ENCODE measurements around the gene CEP97. TPM values are rescaled to one million over a fixed set of nuclear protein-coding genes. Genes with fewer than 3 reads are reported as not detected.

CEP97 gene
- polyA plus RNA-seq, 1 donor (not counting 4 experiments of a cell fraction or from before 2014, with no cell fraction given) = 3.6 TPM

DNA sequence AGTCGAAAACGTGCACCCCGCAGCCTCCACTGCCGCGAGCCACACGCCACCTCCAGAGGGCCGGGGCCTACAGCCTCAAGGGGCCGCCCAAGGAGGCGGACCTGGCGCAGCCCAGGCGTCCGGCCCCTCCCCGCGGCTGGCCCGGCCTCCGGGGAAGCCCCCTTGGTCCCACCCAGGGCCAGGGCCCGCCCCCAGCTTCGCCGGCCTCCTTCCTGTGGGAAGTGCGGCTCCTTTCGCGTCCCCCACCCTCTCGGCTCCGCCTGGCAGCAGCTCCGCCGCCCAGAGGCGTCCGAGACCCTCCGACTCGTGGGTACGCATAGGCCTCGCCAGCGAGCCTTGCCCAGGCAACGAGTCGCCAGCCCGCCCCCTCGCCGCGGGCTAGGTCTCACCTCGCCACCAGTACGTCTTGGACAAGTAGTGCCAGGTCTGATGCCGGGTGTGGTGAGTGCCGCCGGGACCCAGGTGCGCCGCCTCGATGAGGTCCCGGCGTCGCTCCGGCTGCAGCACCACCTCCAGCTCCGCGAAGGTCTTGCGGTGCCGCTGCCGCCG is 48.1 kb upstream of the CEP97 start:
- H2AFZ ChIP-seq (ENCODE audit: control insufficient read depth, low read length) = peak overlapping the region; percentile 96
- H3K9me3 ChIP-seq (ENCODE audit: control insufficient read depth, low read depth, low read length) = no peaks in the 10 kb centered on the region
- peaks cover 19% of the 10 kb centered on the region for H3K4me1 ChIP-seq (ENCODE audit: control insufficient read depth, extremely low read depth, insufficient read depth, low read length)
- H3K27me3 ChIP-seq (ENCODE audit: control insufficient read depth, extremely low read depth, insufficient read depth, low read length) = no peaks in the 10 kb centered on the region
- H3K27ac ChIP-seq (ENCODE audit: control insufficient read depth, insufficient read depth, low read length) = peak overlapping the region; percentile 92
- dilution Hi-C loops (cut with MboI; ENCODE audit: extremely low pct_ligation_motif_present, low sequenced_read_pairs) = no loop called here
- peak; percentile 44 for DNase-seq (ENCODE audit: low read depth, low spot score)
- H4K20me1 ChIP-seq (ENCODE audit: control insufficient read depth, extremely low read depth, insufficient read depth, low read length) = peaks cover 4% of the 10 kb centered on the region
- H3K4me2 ChIP-seq (ENCODE audit: control insufficient read depth, extremely low read depth, insufficient read depth, low read depth, low read length) = peak overlapping the region; percentile 86
- H3K36me3 ChIP-seq (ENCODE audit: control insufficient read depth in 2 of 2, extremely low read depth in 1 of 2, insufficient read depth in 2 of 2, low read length in 2 of 2) = peaks cover 6 to 13% of the 10 kb centered on the region in 2 experiments
- H3K9me1 ChIP-seq (ENCODE audit: control insufficient read depth, extremely low read depth, insufficient read depth, low read length) = no peaks in the 10 kb centered on the region
- H3K4me3 ChIP-seq (ENCODE audit: control insufficient read depth in 2 of 3, extremely low read depth in 1 of 3, insufficient read depth in 2 of 3, low read depth in 1 of 3, low read length in 3 of 3) = peak overlapping the region; percentile 88 to 99 (median 98)
- H3K9ac ChIP-seq (ENCODE audit: control insufficient read depth, extremely low read depth, insufficient read depth, low read length) = peak overlapping the region; percentile 97
- H3K79me2 ChIP-seq (ENCODE audit: control insufficient read depth, insufficient read depth, low read length) = peaks cover 61% of the 10 kb centered on the region
- TF ChIP-seq EZH2 (IDR thresholded peaks at IDR 0.05; ENCODE audit: low read length) = no peak
- TF ChIP-seq, protein P1, sequence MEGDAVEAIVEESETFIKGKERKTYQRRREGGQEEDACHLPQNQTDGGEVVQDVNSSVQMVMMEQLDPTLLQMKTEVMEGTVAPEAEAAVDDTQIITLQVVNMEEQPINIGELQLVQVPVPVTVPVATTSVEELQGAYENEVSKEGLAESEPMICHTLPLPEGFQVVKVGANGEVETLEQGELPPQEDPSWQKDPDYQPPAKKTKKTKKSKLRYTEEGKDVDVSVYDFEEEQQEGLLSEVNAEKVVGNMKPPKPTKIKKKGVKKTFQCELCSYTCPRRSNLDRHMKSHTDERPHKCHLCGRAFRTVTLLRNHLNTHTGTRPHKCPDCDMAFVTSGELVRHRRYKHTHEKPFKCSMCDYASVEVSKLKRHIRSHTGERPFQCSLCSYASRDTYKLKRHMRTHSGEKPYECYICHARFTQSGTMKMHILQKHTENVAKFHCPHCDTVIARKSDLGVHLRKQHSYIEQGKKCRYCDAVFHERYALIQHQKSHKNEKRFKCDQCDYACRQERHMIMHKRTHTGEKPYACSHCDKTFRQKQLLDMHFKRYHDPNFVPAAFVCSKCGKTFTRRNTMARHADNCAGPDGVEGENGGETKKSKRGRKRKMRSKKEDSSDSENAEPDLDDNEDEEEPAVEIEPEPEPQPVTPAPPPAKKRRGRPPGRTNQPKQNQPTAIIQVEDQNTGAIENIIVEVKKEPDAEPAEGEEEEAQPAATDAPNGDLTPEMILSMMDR (optimal IDR thresholded peaks at IDR 0.05 in 1 of 3, IDR thresholded peaks at IDR 0.05 in 1 of 3, conservative IDR thresholded peaks at IDR 0.05 in 1 of 3; ENCODE audit: extremely low read depth in 1 of 3, insufficient read depth in 2 of 3, low read length in 3 of 3) = no peak
- FAIRE-seq = no peak

DNA sequence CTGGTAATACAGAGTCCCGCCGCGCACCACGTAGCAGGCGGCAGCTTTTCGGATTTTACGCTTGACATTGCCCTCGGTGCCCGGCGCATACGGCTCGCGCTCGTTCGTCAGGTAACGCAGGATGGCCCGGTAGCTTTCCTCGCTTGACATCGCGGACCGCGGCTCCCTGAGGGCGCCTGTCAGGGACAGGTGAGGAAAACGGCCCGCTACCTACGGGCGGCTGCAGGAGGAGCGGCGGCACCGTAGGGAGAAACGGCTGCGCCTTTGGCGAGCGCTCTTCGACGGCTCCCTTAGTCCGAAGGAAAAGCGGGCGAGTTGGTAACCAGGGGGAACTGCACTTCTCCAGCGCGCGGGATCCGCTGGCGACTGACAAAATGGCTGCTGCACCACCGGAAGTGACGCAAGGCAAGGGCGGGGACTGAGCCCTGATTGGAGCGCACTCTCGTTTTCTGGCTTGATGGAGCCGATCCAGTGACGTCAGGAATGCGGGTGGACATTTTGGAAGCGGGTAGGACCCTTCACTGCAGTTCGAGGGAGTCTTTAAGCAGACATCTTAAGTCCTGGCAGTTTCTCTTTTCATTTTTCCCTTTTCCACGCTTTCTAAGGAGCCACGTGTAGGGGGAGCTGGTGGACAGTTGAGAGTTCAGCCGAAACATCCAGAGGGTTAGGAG is 47.5 kb upstream of the CEP97 start, which contains the start of gene ZBTB11:
Gene ZBTB11, minus strand, starts transcription at position 368 of the 671 bp plus-strand sequence. Its CDS starts 218 bp downstream, at position 150.
- peaks cover 9 to 16% of the 10 kb centered on the region in 2 experiments for H3K36me3 ChIP-seq (ENCODE audit: control insufficient read depth in 2 of 2, extremely low read depth in 1 of 2, insufficient read depth in 2 of 2, low read length in 2 of 2)
- peaks cover 62% of the 10 kb centered on the region for H3K79me2 ChIP-seq (ENCODE audit: control insufficient read depth, insufficient read depth, low read length)
- H2AFZ ChIP-seq (ENCODE audit: control insufficient read depth, low read length) = peak within 1 kb of the TSS; percentile 96
- H3K4me3 ChIP-seq (ENCODE audit: control insufficient read depth in 2 of 3, extremely low read depth in 1 of 3, insufficient read depth in 2 of 3, low read depth in 1 of 3, low read length in 3 of 3) = peak within 1 kb of the TSS; percentile 88 to 99 (median 98)
- no peaks in the 10 kb centered on the region for H3K9me1 ChIP-seq (ENCODE audit: control insufficient read depth, extremely low read depth, insufficient read depth, low read length)
- TF ChIP-seq, protein P1 (optimal IDR thresholded peaks at IDR 0.05 in 1 of 3, IDR thresholded peaks at IDR 0.05 in 1 of 3, conservative IDR thresholded peaks at IDR 0.05 in 1 of 3; ENCODE audit: extremely low read depth in 1 of 3, insufficient read depth in 2 of 3, low read length in 3 of 3) = peak in 2 of 3 experiments; percentile 52 to 76
- TF ChIP-seq EZH2 (IDR thresholded peaks at IDR 0.05; ENCODE audit: low read length) = no peak
- peak within 1 kb of the TSS; percentile 96 for H3K4me2 ChIP-seq (ENCODE audit: control insufficient read depth, extremely low read depth, insufficient read depth, low read depth, low read length)
- peak; percentile 95 for FAIRE-seq
- H3K27ac ChIP-seq (ENCODE audit: control insufficient read depth, insufficient read depth, low read length) = peak within 1 kb of the TSS; percentile 92
- peak within 1 kb of the TSS; percentile 97 for H3K9ac ChIP-seq (ENCODE audit: control insufficient read depth, extremely low read depth, insufficient read depth, low read length)
- H4K20me1 ChIP-seq (ENCODE audit: control insufficient read depth, extremely low read depth, insufficient read depth, low read length) = peaks cover 10% of the 10 kb centered on the region
- peaks cover 19% of the 10 kb centered on the region for H3K4me1 ChIP-seq (ENCODE audit: control insufficient read depth, extremely low read depth, insufficient read depth, low read length)
- H3K27me3 ChIP-seq (ENCODE audit: control insufficient read depth, extremely low read depth, insufficient read depth, low read length) = no peaks in the 10 kb centered on the region
- H3K9me3 ChIP-seq (ENCODE audit: control insufficient read depth, low read depth, low read length) = no peaks in the 10 kb centered on the region
- dilution Hi-C loops (cut with MboI; ENCODE audit: extremely low pct_ligation_motif_present, low sequenced_read_pairs) = no loop called here
- DNase-seq (ENCODE audit: low read depth, low spot score) = peak; percentile 90

All from keratinocyte (primary cell).